NCI-H774 (cell line): ENCODE results near the gene ST3GAL2.
"Not testable (repeated sequence)": the region's sequence is repeated elsewhere in the genome, so short reads cannot be mapped to it uniquely, and the experiment has no call there.

ENCODE experiments used
- DNase-seq: peaks from one replicate; lab custom pipeline; 2025; lab: John Stamatoyannopoulos, UW

The ST3GAL2 gene

GRCh38 chr16:70332728-70333127 is 106.2 kb downstream of the ST3GAL2 start:
- DNase-seq, result not testable (repeated sequence)

DNA sequence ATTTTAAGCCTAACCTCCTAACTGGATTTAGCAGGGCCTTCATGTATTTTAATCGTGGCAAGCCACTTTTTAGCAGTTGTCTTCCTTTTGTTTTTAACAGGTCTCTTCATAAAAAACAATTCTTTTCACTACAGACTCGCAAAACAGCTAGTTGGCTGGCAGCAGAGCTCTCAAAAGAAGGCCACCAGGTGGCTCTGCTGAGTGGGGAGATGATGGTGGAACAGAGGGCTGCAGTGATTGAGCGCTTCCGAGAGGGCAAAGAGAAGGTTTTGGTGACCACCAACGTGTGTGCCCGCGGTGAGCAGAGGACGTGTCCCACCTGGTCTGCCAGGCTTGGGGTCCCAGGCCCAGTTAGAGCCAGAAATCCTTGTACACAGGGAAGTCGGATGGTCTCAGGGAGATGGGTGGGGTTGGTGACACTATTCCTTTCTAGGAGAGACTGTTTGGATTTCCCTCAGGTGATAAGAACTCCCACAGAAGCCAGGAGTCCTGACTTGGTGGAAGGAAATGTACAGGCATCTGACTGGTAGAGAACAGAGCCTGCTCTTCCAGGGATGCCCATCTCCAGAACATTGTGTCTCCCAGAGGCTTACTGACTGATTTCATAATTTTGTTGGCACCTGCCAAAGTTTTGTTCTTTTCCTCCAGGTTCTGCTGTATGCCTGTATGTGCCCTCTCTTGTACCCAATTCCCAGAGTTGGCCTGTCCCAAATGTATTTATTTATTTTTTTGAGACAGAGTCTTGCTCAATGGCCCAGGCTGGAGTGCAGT is 107.1 kb downstream of the ST3GAL2 start:
- DNase-seq, result no peak

DNA sequence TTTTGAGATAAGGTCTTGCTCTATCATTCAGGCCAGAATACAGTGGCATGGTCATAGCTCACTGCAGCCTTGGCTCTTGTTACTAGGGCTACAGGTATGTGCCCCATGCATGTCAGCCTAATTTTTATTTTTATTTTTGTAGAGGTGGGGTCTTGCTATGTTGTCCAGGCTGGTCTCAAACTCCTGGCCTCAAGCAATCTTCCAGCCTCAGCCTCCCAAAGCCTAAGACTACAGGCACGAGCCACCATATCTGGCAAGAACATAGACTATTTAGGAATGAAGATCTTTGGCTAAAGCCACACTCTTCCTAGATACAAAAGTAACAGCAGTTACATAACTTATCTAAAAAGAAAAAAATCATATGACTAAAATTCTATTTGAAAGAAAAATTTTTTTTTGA is 107.8 kb downstream of the ST3GAL2 start:
- no peak for DNase-seq
